A172 (cell line): ENCODE measurements around the gene MLLT10. TPM values are rescaled to one million over a fixed set of nuclear protein-coding genes. Genes with fewer than 3 reads are reported as not detected.
A peak's percentile ranks its signal among the peaks of the same experiment; 100 is the strongest.
"Not testable (repeated sequence)": the region's sequence is repeated elsewhere in the genome, so short reads cannot be mapped to it uniquely, and the experiment has no call there.

Experiments
- DNase-seq: peaks from one replicate; pipeline ENCODE4 v3.0.0-alpha.2; 2015; ENCODE audit warnings: low spot score
- total RNA-seq: library from RNA; depleted of rRNA; stranded (reverse); fragments of >200 nt; shearing (Covaris generic); gene quantifications from 2 replicates; pipeline ENCODE4 v1.2.3, GENCODE V29; 2014

The MLLT10 gene
- total RNA-seq, 1 experiment from 2014 or later, result 22.7 TPM

DNA sequence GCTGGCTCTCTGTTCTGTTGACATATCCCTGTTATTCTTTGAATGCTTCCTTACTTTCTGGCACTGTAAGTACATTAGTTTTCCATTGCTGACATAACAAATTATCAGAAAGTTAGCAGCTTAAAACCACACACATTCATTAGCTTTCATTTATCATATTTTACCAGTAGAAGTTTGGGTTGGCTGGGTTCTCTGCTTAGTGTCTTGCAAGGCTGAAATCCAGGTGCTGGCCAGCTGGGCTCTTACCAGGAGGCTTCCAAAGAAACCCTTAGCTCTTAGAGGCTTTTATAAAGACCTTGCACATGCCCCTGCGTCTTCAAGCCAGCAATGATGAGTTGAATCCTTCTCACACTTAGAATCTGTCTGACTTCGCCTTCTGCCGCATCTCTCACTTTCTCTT is 160.6 kb downstream of the MLLT10 start:
- no peak for DNase-seq

DNA sequence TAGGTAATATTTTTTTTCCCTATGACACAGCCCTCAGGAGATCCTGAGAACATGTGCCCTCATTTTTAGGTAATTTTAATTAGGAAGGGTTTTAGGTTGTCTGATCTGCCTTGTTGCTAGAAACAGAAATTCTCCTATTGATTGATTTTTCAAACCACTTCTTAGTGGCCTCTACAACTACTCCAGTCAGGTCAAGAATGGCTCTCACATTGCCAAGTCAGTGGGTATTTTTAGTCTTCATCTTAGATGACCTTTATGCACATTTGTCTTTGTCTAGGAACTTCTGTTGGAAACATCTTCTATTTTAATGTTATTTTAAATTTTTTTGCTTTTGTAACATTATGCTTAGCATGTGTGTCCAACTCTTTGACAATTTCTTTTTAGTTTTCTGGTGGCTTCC is 162.3 kb downstream of the MLLT10 start:
- DNase-seq, result no peak

DNA sequence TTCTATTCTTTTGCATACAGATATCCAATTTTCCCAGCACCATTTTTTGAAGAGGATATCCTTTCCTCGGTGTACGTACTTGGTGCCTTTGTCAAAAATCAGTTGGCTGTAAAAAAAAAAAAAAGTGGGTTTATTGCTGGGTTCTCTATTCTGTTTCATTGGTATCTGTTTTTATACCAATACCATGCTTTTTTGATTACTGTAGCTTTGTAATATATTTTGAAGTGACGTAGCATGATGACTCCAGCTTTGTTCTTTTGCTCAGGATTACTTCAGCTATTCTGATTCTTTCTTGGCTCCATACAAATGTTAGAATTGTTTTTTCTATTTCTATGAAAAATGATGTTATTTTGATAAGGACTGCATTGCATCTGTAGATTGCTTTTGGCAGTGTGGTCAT is 165.5 kb downstream of the MLLT10 start:
- DNase-seq, result no peak

DNA sequence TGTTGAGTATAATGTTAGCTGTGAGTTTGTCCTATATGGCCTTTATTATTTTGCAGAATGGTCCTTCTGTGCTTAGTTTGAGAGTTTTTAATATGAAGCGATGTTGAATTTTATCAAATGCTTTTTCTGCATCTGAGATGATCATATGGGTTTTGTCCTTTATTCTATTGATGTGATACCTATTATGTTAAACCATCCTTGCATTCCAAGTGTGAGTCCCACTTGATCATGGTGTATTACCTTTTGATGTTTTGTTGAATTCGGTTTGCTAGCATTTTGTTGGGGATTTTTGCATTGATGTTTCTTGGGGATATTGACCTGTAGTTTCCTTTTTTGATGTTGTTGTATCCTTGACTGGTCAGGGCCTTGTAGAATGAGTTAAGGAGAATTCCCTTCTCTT is 166.4 kb downstream of the MLLT10 start:
- DNase-seq, result no peak

DNA sequence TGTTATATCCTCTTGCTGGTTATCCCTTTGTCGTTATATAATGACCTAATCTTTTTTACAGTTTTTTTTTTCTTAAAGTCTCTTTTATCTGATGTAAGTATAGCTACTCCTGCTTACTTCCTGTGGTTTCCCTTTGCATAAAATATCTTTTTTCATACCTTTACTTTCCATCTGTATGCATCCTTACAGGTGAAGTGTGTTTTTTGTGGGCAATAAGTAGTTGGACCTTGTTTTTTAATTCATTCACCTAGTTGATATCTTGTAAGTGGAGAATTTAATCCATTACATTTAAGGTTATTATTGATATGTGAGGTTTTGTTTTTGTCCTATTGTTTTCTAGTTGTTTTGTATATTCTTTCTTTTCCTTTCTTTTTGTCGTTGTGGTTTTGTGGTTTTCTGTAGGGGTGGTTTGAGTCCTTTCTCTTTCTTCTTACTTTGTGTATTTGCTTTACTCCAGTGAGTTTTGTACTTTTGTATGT is 168.6 kb downstream of the MLLT10 start:
- no peak for DNase-seq

DNA sequence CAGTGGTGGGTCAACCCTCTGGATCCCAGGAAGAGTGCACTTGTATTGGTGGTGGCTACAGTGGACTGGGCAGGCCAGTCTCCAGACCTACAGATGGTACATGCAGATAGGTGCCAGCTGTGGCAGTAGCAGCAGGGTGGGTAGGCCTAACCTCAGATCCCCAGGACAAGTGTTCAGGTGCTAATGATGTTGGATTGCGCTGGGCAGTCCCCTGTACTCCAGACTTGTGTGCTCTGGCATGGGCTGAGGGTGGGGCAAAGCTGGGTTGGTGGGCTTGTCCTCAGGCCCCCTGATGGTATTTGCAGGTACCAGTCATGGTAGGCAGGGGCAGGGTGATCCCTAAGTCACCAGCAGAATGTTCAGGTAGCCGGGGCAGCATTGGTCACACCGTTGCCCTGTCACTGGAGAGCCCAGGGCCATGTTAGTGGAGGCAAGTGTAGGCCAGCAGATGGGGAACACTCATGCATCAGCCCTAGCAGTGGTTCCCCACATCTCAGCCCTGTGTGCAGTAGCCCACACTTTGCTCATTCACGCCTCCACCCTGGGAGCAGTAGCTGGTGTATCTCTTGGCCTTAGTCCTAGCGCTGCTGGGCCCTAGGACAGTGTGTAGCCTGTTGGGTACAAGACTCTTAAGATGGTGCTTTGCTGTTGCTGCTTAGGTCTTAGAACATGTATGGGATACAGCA is 171.3 kb downstream of the MLLT10 start:
- DNase-seq, result no peak

DNA sequence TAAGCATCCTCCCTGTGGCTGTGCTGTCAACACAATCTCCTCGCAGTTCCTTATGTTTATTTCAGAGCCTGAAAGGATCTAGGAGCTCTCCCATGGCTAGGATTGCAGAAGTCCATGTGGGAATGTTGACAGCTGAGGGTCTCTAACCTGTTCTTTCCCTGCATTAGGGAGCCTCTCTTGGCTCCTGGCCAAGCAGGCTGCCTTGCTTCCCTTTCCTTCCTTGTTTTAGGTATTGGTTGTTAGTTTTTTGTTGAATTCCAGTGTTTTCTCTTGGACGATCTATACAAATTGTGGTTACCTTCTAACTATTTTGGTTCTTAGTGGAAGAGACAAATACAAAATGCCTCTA is 171.8 kb downstream of the MLLT10 start:
- no peak for DNase-seq

DNA sequence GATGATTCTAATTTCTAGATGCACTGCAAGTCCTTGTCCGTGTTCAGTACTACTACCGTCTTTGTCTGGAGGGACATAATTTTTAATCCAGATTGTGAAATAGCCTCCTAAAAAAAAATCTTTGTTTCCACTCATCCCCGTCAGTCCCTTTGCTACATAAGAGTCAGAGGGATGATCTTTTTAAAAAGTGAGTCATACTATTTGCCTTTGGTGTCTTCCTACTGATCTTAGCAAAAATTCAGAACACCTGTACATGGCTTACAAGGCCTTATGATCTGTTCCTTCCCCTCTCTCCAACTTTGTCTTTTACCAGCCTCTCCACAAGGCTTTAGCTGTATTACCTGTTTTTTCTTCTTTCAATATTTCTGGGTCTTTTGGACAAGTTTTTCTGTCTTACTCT is 173.5 kb downstream of the MLLT10 start:
- DNase-seq, result no peak

DNA sequence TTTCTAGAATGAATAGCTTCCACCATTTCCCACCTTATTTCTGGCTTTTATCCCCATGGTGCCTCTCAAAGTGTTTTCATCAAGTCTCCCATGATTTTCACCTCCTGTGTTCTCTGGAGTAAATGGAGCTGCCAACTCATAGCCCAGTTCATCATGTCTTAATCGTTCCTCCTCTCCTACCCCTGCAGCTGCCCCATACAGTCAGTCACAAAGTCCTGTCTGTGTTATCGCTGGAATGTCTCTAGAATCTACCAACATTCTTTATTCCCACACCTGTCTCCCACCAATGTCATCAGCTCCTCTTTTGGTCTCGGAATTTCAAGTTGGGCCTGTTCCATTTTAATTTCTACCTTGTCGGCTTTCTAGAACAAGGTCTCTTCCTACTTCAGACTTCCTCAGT is 178.9 kb downstream of the MLLT10 start:
- no peak for DNase-seq

DNA sequence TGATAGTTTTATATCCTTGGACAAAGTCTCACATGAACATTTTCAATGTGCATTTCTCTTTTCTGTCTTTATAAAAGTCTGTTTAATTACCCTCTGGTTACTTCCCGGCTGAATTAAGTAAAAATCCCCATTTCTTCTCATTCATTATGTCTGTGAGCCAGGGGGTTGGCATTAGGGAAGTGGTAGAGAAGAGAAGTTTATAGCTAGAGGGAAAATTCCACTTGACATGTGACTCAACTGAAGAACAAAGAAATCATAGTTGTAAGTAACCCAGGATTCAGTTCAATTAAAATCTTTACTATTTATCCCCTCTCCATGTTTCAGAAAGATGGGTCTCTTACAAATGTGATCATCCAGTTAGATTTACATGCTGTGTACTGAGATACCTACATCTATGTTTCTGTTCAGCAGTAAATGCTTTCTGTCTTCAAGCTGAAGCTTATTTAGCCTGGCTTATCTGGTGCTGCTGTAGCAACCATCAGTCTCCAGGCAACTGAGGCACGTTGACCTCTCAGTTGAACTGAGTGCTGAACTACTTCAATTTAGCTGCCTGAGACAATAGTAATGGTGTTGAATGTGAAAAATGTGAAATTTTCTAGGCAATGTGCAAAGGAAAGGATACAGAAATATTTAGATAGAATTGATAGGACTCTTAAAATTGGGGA is 181.6 kb downstream of the MLLT10 start:
- peak; percentile 42 for DNase-seq

DNA sequence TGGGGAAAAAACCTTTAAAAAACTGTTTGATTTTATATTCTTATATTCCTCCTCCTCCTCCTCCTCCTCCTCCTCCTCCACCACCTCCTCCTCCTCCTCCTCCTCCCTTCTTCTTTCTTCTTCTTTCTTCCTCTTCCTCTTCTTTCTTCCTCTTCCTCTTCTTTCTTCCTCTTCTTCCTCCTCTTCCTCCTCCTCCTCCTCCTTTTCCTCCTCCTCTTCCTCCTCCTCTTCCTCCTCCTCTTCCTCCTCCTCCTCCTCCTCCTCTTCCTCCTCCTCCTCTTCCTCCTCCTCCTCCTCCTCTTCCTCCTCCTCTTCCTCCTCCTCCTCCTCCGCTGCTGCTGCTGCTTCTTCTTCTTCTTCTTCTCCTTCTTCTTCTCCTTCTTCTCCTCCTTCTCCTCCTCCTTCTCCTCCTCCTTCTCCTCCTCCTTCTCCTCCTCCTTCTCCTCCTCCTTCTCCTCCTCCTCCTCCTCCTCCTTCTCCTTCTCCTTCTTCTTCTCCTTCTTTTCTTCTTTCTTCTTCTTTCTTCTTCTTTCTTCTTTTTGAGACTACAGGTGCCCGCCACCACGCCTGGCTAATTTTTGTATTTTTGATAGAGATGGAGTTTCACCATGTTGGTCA is 183.5 kb downstream of the MLLT10 start:
- not testable (repeated sequence) for DNase-seq

DNA sequence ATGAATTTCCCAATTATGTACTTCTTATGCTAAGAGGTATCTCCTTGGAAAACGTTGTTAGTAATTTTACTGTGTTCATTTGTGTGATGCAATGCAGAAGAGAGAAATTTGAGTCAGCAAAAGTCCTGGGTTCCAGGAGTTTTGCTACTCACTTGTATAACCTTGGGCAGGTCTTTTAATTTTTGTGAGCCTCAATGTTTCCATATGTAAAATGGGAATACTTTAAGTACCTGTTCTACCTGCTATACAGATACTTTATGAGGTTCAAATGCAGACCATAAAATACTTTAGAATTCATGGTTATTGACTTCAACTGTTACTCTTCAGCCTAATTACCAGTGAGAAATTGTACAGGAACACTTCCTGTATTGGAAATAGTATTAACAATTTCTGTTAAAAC is 185.5 kb downstream of the MLLT10 start:
- no peak for DNase-seq

DNA sequence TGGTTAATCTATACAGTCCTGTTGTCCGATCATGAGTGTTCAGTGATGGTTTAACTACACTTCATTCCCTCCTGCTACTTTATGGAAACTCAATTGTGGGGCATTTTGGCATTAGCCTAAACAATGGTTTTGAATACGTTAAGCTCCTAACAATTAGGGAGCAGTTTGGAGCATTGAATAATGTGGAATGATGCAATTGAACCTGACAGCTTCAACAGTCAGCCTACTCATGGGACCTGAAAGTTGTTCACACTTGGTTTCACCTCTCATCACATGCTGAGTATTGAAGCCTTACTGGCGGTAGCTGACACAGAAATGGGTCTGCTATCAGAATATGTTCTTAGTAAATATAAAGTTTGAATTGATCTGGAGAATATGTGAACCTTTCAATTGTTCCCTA is 186.1 kb downstream of the MLLT10 start:
- DNase-seq, result no peak

DNA sequence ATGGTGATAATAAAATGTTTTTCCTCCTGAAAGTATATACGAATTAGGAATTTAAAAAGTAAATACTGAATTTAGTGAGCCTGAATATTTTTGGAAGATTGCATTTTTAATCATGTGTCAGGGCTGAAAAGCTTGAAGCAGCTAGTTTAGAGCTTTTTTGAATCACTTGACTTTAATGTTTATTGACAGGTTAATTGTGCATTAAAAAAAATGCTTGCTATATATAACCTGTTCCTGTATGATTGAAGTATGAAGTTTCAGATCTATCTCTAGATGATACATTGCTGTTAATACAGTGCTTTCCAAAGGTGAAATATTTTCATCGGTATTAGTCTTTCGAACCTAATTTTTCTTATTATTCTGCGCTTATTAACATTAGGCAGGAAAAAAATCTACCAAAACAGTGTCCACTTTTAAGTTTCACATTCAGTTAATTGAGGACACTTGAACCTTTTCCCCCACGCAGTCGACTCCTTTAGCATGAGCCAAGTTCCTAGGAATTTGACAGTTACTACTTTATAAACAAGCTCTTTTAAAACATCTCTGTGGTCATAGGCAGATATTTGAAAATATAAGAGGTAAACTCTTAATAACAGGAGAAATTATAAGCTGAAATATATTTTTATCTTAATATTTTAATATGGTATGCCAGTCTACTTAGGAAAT is 187.1 kb downstream of the MLLT10 start:
- no peak for DNase-seq

DNA sequence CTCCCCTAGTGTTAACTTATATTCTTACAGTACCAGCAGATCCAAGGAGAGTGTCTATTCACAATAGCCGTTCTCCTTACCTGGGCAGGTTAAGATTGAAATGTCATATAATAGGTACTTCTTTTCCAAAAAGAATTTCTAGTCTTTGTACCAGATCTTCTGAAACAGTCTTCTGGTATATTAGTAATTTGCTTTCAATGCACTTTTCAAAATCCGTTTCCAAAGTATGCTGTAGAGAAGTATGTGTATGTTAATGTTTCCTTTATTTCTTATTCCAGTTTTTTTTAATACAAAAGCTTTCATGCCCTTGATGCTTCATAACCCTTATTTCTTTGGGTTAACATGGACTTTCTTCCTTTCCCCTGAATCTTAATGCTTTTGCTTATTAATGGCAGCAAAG is 188.2 kb downstream of the MLLT10 start:
- DNase-seq, result no peak

DNA sequence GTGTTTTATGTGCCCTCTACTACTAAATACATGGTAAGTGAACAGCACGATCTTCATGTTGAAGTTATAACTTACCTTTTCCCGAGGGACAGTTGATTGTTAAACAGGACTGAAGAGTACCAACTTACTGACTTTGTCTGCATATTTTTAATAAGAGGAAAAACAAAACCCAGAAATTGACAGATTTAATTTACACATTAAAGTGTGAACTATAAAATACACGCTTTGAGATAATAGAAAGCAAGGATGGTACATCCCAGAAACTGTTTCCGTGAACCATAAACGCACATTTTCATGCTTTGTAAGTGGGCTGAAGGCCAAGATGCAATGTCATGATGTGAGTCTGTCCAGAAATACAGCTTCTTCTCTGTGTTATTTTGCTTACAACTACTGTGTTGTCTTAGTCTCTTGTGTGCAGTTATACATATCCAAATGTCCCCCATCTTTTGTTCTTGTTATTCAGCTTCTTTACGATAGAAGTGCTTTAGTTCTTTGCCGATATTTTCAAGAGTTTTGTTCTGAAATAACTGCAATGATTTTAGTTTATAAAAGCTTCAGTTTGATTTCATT is 190.1 kb downstream of the MLLT10 start:
- DNase-seq, result no peak

DNA sequence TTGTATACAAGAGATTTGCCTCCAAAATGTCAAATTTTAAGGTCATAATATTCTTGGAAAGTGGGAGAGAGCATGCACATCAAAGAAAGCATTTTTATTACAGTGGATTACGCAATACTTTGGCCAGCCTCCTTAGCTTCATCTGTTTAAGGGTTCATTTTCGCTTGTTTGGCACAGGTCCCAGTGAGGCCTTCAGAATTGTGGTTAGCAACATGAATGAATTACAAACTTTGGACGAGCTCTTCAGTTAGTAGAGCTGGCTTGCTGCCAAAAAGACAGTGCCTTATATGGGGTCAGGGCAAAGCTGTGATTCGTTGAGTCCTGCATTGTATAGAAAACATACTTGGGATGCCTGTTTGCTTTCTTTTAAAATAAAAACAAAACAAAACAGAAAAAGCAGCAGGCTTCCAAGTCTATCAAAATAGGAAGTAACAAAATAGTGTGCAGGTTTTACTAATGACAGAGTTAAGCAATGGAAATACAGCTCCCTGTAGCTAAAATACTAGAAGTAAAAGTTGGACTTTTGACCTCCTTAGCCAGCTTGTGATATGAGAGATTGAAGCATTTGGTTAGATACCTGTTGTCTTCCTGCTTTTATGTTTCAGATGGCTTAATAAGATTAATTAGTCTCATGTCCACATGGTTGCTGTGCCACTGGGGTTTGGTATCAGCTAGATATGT is 190.8 kb downstream of the MLLT10 start:
- DNase-seq, result peak; percentile 96

DNA sequence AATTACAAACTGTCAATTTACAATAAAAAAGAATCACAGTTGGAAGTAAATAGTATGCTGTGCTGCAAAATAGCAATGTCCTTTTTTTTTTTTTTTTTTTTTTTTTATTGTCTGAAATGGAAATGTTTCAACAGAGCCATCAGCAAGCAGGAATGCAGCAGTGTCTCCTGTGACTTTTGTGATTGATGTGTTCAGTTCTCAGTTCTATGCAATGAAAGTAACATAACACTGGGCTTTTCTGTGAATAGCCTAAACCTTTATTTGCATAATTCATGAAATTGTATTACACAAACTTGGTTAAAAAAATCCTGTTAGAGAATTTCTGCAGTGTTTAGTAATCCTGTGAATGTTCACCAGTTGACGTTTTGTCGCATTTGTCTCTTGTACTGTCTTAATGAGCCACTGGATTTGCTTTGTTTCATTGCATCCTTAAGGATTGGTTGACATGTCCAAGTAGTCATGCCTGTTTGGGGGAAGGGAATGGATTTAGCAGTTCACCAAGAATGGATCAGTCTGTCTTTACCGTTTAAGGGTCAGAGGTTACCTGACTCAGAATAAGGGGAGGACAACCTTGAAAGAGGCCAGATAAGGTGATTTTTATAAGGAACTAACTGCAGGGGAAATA is 192.7 kb downstream of the MLLT10 start:
- no peak for DNase-seq

DNA sequence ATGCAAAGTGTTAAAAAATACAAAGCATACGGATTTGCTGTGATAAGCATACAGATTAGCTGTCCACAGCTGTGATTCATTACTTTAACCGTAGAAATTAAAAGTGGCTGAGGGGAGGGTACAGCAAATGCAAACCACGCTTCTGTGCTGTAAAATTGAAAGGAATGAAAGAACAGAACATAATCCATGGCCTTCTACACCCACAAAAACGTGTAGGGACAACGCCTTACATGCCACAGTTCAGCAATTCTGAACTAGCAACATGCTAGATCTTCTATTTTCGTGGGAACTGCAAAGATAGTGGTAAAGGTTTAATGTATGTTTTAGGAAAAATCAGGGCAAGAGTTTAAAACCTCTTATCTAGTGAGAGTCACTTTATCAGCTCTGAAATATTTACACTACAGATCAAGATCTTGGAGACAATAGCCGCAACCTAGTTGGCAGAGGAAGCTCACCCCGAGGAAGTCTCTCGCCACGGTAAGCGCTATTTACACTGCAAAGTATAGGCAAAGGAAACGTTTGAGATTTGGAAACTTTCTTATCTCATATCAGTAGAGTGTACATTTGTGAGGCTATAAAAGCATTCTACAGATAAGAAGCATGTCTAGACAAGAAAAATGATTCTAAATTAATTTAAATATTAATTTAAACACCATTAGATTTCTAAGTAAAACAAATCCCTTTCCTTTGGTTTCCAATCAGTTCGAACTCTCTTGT is 193.6 kb downstream of the MLLT10 start:
- peak; percentile 42 for DNase-seq

DNA sequence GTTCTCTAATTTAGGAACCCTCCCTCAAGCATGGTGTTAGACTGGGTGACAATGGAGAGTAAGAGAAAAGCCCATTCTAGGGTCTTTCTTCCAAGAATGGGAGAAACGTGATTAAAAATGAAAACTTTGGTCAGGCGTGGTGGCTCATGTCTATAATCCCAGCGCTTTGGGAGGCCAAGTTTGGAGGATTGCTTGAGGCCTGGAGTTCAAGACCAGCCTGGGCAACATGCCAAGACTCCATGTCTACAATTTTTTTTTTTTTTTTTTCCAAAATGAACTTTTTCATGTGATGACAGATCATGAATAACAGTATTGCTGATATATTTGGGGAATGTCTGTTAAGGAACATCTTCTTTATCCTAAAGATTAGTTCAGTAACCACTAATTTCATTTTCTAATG is 194.6 kb downstream of the MLLT10 start:
- no peak for DNase-seq
